HL-60 (cell line): ENCODE results near the gene CHAF1A.

Experiments
- DNase-seq, 2 experiments: peaks; one replicate each; pipeline ENCODE4 v3.0.0-alpha.2; 2010 to 2020; ENCODE audit warnings: low read depth in 1 of 2, low spot score in 1 of 2
- H3K27ac ChIP-seq: fragments of 250-450 bp; sonication (Bioruptor Pico); replicated peaks from 2 replicates; pipeline ENCODE4 v1.5.1; 2020; ENCODE audit warnings: mild to moderate bottlenecking, moderate library complexity
- H3K27me3 ChIP-seq: fragments of 250-450 bp; sonication (Bioruptor Pico); 2 replicates; pipeline ENCODE4 v1.5.1; 2021; ENCODE audit warnings: mild to moderate bottlenecking, moderate library complexity; ENCODE audit not compliant: insufficient read depth, poor library complexity, severe bottlenecking
- H3K4me3 ChIP-seq: replicated peaks from 2 replicates; pipeline ENCODE4 v1.5.1; 2011; ENCODE audit warnings: mild to moderate bottlenecking, control low read depth, low read length; ENCODE audit not compliant: insufficient read depth
- GABPA ChIP-seq: IDR thresholded peaks from 2 replicates; pipeline ENCODE4 v1.6.1; 2012; ENCODE audit warnings: low read depth
- POLR2AphosphoS5 ChIP-seq: IDR thresholded peaks from 2 replicates; pipeline ENCODE4 v1.6.1; 2012; ENCODE audit warnings: low read depth
- REST ChIP-seq: IDR thresholded peaks from 2 replicates; pipeline ENCODE4 v1.6.1; 2012; ENCODE audit warnings: low read depth; ENCODE audit not compliant: insufficient replicate concordance
- SPI1 ChIP-seq: IDR thresholded peaks from 2 replicates; pipeline ENCODE4 v1.6.1; 2012; ENCODE audit warnings: low read depth, mild to moderate bottlenecking, borderline replicate concordance
- TF ChIP-seq, protein P1 (sequence below): IDR thresholded peaks from one replicate; pipeline ENCODE4 v1.5.1; 2011; ENCODE audit warnings: low read length, control low read depth, inconsistent platforms; ENCODE audit not compliant: insufficient read depth

CHAF1A gene

DNA sequence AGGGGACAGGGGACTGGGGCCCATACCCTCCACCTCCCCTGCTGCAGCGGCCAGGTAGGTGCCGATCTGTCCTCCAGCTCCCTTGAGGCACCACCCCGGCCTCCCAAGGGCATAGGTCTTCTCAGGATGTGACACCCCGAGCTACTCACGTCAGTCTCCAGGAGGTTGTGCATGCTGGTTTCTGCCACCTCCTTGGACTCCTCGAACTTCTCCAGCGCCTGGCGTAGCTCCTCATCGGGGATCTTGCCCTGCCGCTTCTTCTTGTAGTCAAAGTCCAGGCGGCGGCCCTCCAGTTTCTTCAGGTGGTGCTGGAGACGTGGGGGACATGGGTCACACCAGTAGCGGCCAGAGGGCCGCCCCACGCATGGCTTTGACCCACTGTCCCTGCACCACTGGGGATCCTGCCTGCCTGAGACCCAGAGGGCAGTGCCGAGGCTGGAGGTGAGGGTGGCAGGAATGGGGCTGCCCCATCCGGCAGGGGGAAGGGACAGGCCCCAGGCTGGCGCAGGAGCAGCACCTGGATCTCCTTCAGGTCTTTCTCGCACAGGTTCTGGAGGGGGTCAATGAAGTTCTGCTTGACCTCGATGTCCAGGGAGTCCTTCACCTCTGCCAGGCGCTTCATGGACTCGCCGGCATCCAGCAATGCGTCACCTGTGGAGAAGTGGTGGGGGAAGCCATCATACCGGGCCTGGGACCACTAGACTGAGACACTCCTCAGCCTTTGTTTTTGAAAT lies 38.7 kb upstream of the CHAF1A start:
- TF ChIP-seq SPI1 (no peak), GABPA (no peak), REST (no peak), POLR2AphosphoS5 (no peak)
- TF ChIP-seq, protein P1, sequence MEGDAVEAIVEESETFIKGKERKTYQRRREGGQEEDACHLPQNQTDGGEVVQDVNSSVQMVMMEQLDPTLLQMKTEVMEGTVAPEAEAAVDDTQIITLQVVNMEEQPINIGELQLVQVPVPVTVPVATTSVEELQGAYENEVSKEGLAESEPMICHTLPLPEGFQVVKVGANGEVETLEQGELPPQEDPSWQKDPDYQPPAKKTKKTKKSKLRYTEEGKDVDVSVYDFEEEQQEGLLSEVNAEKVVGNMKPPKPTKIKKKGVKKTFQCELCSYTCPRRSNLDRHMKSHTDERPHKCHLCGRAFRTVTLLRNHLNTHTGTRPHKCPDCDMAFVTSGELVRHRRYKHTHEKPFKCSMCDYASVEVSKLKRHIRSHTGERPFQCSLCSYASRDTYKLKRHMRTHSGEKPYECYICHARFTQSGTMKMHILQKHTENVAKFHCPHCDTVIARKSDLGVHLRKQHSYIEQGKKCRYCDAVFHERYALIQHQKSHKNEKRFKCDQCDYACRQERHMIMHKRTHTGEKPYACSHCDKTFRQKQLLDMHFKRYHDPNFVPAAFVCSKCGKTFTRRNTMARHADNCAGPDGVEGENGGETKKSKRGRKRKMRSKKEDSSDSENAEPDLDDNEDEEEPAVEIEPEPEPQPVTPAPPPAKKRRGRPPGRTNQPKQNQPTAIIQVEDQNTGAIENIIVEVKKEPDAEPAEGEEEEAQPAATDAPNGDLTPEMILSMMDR, result no peak
- no peak for DNase-seq
- Histone ChIP-seq H3K4me3 (no peak overlapping the region), H3K27me3 (no peaks in the 10 kb centered on the region), H3K27ac (no peak overlapping the region)

DNA sequence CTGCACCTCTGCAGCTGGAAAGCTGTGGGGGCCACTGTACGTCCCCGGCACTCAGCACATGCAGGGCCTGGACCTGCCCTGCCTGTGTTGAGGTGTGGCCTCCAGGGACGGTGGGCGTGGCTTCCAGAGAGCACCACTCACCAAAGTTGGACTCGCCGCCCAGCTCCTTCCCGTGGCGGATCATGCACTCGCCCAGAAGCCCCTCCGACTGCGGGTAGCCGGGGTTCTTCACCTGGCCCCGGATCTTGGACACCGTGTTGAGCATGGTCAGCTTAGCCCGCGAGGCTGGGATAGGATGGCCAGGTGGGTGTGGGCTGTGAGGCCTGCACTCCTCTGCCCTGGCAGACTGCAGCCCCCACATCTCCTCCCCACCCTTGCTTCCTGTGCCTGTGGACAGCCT lies 37.1 kb upstream of the CHAF1A start:
- DNase-seq, result no peak
- TF ChIP-seq POLR2AphosphoS5 (no peak), SPI1 (no peak), GABPA (no peak), REST (no peak)
- TF ChIP-seq, protein P1, result no peak
- H3K4me3 ChIP-seq, result no peak overlapping the region
- H3K27me3 ChIP-seq, result no peaks in the 10 kb centered on the region
- H3K27ac ChIP-seq, result no peak overlapping the region

DNA sequence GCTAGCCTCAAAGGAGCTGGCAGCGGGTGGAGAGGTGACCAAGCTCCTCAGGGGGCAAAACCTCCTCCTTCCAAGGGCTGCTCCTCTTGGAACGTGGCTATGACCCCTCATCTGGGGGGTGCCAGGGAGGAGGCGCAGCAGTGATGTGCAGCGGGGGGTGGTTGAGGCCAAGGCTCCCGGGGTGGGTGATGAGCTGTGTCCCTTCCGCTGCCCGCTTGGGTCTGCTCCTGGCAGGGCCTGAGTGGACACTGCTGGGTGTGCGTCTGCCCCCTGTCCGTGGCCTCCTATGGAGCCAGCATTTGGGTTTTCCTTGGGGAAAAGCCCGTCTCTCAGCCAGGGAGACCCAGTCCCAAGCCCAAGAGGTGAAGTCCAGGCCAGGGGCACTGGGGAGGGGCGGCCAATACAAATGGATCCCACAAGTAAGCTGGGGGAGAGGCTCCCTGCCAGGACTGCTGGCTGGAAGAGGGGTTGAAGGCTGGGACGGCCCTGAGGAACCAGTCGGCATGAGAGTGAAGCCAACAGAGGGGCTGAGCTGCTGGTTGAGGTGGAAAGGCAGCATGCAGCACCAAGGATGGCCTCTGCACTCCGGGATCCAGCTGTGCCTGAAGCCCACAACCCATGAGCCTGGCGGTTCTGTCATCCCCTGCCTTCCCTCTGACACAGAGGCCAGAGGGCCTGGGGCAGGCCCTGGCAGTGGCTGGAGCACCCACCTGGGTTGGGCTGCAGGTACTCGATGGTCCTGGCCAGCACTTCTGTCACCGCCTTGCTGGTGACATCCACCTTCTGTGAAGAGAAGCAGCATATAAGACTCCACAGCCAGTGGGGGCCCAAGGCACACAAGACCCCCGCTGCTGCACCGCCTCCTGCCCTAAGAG lies 36.4 kb upstream of the CHAF1A start:
- no peak overlapping the region for H3K4me3 ChIP-seq
- no peak for TF ChIP-seq SPI1
- no peak for TF ChIP-seq REST
- TF ChIP-seq GABPA, result no peak
- TF ChIP-seq, protein P1, result no peak
- TF ChIP-seq POLR2AphosphoS5, result no peak
- no peak overlapping the region for H3K27ac ChIP-seq
- DNase-seq, result no peak
- no peaks in the 10 kb centered on the region for H3K27me3 ChIP-seq
